ENCODE data around the gene SEZ6L.

DNA sequence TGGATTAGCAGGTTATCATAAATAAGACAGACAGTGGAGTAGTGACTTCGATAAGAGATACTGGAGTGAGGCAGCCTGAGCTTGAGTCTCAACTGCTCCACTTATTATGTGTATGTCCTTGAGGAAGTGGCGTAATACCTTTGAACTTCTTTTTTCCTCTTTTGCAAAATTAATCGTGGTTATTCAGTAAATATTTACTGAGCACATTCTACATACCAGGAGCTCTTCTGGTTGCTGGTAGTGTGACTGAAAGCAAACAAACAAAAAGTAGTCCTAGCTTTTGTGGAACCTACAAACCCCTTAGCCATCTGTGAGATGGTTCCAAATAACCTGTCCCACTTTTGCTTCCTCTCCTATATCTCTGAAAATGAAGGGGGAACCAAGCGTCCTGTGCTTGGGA, 134.2 kb downstream of the SEZ6L start:
- TF ChIP-seq, protein P1, sequence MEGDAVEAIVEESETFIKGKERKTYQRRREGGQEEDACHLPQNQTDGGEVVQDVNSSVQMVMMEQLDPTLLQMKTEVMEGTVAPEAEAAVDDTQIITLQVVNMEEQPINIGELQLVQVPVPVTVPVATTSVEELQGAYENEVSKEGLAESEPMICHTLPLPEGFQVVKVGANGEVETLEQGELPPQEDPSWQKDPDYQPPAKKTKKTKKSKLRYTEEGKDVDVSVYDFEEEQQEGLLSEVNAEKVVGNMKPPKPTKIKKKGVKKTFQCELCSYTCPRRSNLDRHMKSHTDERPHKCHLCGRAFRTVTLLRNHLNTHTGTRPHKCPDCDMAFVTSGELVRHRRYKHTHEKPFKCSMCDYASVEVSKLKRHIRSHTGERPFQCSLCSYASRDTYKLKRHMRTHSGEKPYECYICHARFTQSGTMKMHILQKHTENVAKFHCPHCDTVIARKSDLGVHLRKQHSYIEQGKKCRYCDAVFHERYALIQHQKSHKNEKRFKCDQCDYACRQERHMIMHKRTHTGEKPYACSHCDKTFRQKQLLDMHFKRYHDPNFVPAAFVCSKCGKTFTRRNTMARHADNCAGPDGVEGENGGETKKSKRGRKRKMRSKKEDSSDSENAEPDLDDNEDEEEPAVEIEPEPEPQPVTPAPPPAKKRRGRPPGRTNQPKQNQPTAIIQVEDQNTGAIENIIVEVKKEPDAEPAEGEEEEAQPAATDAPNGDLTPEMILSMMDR (optimal IDR thresholded peaks at IDR 0.05 in 1 of 3, IDR thresholded peaks at IDR 0.05 in 1 of 3, conservative IDR thresholded peaks at IDR 0.05 in 1 of 3; ENCODE audit: extremely low read depth in 1 of 3, insufficient read depth in 2 of 3, low read length in 3 of 3) = no peak
- TF ChIP-seq EZH2 (IDR thresholded peaks at IDR 0.05; ENCODE audit: low read length) = no peak
